ENCODE results near the gene SMARCA2.

DNA sequence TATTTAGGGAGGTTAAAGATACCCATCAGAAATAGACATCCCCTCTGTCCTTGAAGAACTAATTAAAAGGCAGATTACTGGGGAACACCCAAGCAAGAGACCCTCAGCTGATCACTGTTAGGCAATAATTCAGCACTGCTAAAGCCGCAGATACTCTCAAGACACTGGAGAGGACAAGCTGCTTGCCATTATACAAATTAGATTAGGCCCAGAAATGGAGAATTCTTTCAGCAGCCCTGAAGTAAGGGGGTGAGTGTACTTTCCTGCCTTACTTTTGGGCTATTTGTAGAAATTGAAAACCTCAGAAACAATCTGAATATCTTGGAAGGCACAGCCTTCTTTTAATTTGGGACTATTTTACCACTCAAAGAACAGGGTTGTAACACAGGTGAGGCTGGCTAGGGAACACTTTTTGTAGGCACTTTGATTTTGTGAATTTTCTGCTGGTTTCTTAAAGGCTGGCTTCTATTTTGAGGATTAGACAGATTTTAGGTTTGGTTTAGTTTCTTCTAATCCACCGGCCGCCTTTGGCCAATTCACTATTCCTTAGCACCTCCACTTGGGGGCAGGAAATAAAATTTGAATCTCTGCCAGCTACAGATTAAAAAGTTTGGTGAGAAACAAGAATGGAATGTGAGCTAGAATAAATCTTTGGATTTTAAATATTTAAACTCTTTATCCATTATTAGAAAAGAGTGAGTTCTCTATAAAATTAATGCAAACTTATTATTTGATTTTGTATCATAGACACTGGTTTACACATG, 106.0 kb downstream of the SMARCA2 start:
- TF ChIP-seq, protein P1, sequence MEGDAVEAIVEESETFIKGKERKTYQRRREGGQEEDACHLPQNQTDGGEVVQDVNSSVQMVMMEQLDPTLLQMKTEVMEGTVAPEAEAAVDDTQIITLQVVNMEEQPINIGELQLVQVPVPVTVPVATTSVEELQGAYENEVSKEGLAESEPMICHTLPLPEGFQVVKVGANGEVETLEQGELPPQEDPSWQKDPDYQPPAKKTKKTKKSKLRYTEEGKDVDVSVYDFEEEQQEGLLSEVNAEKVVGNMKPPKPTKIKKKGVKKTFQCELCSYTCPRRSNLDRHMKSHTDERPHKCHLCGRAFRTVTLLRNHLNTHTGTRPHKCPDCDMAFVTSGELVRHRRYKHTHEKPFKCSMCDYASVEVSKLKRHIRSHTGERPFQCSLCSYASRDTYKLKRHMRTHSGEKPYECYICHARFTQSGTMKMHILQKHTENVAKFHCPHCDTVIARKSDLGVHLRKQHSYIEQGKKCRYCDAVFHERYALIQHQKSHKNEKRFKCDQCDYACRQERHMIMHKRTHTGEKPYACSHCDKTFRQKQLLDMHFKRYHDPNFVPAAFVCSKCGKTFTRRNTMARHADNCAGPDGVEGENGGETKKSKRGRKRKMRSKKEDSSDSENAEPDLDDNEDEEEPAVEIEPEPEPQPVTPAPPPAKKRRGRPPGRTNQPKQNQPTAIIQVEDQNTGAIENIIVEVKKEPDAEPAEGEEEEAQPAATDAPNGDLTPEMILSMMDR (IDR thresholded peaks at IDR 0.05; ENCODE audit: poor library complexity, severe bottlenecking) = no peak
- TF ChIP-seq EP300 (conservative IDR thresholded peaks at IDR 0.05; ENCODE audit: poor library complexity, severe bottlenecking) = no peak
- no peak for TF ChIP-seq MXI1 (conservative IDR thresholded peaks at IDR 0.05; ENCODE audit: poor library complexity, severe bottlenecking)
- no peak for TF ChIP-seq EZH2 (IDR thresholded peaks at IDR 0.05; ENCODE audit: borderline replicate concordance, insufficient read depth, low read length, poor library complexity, severe bottlenecking)
- TF ChIP-seq SMC3 (conservative IDR thresholded peaks at IDR 0.05; ENCODE audit: poor library complexity) = no peak
- TF ChIP-seq, protein P2, sequence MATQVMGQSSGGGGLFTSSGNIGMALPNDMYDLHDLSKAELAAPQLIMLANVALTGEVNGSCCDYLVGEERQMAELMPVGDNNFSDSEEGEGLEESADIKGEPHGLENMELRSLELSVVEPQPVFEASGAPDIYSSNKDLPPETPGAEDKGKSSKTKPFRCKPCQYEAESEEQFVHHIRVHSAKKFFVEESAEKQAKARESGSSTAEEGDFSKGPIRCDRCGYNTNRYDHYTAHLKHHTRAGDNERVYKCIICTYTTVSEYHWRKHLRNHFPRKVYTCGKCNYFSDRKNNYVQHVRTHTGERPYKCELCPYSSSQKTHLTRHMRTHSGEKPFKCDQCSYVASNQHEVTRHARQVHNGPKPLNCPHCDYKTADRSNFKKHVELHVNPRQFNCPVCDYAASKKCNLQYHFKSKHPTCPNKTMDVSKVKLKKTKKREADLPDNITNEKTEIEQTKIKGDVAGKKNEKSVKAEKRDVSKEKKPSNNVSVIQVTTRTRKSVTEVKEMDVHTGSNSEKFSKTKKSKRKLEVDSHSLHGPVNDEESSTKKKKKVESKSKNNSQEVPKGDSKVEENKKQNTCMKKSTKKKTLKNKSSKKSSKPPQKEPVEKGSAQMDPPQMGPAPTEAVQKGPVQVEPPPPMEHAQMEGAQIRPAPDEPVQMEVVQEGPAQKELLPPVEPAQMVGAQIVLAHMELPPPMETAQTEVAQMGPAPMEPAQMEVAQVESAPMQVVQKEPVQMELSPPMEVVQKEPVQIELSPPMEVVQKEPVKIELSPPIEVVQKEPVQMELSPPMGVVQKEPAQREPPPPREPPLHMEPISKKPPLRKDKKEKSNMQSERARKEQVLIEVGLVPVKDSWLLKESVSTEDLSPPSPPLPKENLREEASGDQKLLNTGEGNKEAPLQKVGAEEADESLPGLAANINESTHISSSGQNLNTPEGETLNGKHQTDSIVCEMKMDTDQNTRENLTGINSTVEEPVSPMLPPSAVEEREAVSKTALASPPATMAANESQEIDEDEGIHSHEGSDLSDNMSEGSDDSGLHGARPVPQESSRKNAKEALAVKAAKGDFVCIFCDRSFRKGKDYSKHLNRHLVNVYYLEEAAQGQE (IDR thresholded peaks at IDR 0.05; ENCODE audit: borderline replicate concordance) = no peak
- TF ChIP-seq POLR2AphosphoS5 (IDR thresholded peaks at IDR 0.05) = no peak
- no peak for TF ChIP-seq RAD21 (conservative IDR thresholded peaks at IDR 0.05)
